ENCODE measurements around the gene TMEM150C.
"Not testable (repeated sequence)": the region's sequence is repeated elsewhere in the genome, so short reads cannot be mapped to it uniquely, and the experiment has no call there.

TMEM150C gene

DNA sequence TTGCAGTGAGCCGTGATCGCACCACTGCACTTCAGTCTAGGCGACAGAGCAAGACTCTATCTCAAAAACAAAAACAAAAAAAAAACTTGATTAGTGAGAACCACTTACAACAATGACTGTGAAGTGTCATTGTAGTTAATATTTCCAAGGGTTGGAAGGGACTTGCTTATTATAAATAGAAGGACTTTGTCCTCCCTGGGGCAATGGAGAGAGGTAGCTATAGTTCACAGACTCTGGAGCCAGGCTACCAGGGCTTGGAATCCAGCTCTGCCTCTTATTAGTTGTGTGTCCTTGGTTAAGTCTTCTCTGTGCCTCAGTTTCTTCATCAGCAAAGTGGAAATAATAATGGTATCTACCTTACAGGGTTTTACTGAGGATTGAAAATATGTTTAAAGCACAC, 51.6 kb downstream of the TMEM150C start:
- DNase-seq: no peak

DNA sequence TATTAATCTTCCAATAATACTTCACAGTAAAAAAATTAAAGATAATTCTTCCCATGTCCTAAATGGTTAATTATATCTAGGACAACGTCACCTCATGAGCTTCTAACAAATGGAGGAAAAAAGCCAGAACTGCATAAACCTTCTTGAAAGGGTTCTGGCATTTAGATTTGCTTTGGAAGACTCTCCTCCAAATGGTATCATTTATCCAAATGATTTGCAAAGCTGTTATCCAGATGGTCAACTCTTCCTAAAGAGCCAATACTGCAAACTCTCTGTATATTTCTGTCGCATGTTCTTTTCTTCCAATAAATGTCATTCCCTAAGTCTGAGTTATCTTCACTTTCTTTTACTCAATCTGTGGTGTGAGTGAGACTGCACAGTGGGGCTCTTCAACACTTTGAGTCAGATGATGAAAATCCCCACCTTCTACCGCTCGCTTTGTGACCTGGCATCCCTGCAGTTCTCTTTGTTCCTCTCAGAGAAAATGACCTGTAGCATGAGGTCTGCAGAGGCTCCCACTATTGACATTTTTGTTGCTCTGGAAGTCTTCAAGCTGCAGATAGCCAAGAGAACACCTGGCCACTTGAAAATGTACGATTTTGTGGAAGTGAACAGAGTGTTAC, 52.9 kb downstream of the TMEM150C start:
- no peak for DNase-seq

DNA sequence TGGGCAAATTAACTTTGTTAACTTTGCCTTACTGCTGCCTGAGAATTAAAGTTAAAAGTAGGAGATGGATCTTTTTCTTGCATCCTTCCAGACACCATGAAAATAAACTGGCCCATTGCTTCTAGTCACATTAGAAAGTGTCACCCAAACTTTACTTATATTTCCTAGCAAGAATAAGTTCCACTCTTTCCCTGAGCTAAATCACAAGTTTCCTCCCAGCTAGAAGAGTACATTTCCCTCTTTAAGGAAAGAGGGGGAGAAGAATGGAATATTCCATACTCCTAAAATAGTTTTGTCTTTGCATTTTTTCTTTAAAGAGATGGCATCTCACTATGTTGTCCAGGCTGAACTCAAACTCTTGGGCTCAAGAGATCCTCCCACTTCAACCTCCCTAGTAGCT, 53.8 kb downstream of the TMEM150C start:
- DNase-seq: no peak

DNA sequence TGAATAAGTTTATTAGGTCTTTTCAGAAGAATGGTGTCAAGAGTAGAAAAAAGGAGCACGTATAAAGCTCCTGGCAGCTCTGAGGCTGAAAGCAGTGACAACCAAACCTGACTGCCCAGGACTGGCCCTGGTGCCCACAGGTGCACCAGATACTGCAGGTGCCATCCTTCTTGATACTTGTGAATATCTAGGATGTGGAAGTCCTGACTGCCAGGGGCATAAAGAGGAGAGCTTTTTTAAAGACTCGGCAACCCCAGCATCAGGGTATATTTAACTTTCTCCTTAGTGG, 60.7 kb downstream of the TMEM150C start:
- no peak for DNase-seq

DNA sequence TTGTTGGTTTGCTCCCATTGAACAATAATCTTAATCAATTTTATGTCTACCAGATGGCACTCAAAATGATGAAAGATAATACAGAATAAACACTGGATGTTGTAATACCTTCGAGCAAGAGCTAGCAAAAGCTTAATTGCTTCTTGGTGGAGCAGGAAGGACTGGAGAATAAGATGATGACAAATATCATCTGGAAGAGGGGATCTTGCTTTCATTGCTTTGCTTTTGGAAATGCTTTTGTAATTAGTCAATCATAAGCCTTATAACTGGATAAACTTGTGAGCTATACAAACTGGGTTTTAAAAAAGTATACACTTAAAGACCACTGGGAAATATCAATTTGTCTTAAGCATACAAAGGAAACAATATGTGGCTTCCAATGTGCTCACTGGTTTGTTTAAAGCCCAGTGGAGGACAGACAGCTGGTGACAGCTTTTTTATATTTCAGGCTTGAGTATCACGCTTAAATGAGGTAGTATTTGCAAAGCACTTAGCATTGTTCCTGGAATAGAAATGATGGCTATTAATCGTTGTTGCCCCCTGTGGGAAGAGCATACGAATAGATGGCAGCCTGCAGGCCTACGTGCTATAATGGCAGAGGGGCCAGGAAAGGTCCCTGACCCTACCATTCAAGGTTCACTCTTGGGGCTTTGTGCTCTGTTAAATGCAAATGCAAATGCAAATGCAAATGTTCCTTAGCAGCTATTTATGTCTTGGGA, 61.2 kb downstream of the TMEM150C start:
- DNase-seq: no peak

DNA sequence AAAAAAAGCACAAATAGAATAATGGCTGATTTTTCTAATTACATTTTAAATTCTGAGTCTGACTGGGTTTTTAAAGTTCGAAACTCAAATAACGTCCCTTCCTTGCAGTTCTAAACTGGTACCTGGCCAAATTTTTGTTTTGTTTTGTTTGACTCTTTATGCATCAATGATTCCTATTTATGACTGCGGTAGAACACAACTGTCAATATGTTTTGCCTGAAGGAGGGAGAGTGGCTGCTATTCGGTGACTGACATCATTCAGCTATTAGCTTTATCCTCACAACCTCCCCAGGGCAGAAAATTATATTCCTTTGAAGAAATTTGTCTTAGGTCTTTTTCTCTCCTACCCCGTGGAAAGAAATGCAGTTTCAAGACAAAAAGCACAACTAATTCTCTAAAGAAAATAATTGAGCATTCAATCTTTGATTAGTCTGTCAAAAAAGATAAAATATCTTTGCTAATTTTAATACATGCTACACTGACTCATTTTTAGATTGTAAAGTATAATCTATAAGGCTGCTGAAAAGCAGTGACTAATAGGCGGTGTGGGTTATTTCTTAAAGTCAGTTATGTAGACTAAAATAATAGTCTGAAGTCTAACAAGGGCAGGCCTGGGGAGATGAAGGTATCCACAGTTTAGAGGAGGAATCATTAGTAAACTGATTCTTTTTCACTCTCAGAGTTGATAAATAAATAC, 61.9 kb downstream of the TMEM150C start:
- DNase-seq: no peak

DNA sequence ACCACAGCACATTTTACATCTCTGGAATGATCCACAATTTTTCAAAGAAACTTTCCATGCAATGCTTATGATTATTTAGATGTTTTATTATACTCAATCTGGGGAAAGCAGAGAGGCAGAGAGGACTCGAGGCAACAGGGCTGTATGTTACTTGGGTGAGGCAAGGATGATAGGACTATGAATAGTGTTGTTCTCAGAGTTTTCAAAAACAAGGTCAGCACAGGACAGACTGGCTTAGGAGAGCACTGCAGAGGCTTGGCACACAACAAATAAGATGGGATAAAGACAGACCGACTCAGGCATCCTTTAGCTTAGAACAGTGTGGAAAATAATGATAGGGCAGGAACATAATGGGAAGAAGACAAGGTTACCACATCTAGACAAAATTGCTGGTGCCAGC, 65.4 kb downstream of the TMEM150C start:
- DNase-seq: no peak

DNA sequence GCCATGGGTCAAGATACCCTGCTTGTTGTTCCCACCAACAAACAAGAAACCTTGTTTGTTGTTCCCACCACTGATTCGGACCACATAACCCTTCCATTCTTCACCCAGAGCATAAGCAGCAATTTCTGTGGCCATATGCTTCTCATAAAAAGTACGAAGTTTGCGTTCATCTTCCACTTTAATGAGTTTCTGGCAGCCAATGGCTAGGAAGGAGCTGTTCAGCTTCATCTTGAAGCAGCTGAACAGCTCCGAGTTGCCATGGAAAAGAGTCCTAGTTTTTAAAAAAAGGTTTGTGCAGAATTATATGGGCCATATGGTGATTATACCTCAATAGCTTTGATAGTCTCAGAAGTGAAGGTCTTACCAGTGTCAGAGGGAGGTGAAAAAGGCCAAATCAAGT, 66.1 kb downstream of the TMEM150C start:
- DNase-seq: no peak

DNA sequence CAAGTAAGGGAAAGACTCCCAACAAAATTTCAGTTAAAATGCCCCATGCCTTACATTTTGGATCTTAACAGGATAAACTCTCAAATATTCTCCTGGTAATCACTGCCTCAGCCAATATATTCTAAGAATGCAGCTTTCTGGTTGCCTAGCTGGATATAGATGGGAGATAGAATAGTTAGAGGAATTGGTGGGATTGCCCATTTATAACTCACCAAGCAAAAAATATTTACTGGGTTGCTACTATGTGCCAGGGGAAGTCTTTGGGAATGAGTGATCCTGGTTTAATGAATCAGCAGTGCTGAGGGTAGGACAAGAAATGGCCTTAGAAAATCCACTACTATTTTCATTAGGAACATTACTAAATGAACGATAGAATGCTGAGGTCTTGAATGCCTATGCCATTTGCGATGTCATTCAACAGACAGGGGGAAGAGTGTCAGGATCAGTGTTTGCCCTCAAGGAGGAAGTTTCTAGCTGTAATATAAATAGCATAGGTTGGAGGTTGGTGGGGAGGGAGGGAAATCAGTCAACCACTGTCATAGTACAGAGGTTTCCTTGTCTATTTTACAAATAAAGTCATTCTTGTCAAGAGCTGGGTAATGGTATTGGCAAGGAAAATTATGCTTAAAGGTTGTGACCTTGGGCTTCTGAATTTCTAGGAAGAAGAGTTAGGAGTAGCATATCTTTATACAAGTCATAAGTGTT, 67.9 kb downstream of the TMEM150C start:
- DNase-seq: no peak

DNA sequence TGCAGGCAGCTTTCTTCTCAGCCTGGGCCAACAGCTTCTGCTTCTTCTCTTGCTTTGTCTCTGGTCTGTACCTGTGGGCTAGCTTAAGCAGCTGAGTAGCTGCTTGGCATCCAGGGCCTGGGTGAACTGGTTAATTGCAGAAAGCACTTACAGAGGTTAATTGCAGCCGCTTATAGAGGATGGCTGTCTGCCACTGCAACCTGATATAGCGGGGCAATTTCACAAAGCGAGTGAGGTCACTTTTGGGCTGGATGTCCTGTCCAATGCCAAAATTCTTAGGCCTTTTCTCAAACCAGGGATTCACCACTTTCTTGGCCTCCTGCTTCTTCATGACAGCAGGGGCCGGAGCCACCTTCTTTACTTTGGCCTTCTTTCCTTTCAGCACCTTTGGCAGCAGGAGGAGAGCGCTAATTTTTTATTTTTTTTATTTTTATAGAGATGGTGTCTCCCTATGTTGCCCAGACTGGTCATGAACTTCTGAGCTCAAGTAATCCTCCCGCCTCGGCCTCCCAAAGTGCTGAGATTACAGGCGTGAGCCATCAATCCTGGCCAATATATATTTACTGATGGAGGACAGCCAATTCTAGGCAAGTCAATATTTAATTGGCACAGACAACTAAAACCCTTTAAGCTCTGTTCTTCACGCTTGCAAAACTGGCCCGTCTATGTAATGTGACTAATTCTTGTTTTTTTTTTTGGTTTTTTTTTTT, 70.4 kb downstream of the TMEM150C start:
- no peak for DNase-seq

DNA sequence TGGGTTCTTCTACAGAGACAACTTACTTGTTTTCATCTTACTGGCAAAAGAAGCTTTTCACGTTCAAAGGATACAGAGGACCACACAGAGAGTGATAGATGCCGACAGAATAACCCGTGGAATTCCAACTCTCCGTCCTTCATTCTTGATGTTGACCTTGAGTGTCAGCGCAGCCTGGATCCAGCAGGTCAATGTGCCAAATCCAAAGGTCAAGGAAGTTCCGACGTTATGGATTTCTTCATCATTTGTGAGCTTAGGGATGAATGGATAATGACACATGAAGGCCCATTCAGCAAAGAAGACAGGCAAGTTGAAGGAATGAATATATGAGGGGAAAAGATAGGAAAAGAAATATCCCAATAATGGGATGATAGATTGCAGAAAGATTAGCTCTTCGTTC, 71.8 kb downstream of the TMEM150C start:
- DNase-seq: no peak

DNA sequence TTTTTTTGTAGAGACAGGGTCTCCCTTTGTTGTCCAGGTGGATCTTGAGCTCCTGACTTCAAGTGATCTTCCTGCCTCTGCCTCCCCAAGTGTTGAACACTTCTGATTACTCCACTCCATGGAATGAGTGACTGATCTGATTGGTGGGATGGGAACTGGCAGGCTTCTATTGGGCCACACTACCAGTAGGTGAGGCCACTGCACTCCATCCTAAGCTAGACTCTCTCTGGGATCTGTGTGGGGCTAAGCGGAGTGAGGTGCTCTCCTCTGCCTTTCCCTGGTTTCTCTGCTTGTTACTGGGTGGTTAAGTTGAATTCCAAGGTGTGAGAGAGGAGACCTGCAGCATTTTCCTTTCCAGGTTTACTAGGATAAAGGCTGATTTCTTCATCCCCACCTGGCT, 72.7 kb downstream of the TMEM150C start:
- no peak for DNase-seq

DNA sequence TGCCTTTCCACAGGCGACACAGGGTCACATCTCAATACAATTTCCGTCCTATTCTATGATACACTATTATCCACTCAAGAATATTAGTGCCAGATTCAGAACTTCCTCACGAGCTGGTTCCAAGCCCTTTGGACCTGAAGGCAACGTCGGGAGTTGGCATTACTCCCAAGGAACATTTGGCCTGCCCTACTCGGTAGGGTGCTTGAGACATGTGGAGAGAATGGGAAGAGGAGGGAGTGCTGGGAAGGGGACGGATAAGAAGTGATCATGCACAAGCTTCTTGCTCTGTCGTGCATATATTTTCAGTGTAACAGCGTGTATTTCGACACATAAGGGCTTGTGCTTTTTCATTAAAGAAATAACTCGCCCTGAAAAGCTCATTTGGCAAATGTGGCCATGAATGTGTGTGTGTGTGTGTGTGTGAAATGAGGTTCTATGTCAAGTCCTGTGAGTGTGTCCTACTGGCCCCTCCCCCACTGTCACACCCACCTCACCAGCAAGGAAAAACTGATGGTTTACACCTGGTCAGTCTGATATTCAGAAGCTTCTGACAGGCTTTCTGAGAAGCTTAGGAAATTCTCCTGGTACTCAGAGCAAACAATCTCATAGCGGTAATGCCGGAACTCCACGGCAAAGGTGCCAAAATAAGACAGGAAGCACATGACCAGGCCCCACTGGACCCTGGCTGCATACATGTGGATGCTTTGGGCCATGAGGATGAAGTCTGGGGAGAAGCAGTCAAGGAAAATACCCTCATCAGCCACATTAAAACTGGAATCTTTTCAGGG, 76.6 kb downstream of the TMEM150C start:
- DNase-seq: no peak

DNA sequence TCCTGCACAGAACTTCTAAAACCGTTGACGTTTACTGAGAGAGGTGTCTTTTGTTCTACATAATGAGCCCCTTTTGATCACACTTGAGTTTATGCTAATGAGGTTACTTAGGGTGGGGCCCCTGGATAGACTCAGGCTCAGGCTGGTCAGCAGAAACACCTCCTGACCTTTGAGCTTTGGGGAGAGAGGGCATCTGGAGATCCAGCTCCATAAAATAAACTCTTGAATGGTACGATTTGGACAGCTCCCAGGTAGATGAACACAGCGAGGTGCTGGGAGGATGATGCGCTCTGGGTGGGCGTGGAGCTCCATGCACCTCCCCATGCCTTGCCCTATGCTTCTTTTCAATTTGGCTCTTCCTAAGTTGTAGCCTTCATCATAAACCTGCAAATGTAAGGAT, 79.4 kb downstream of the TMEM150C start:
- DNase-seq: no peak

DNA sequence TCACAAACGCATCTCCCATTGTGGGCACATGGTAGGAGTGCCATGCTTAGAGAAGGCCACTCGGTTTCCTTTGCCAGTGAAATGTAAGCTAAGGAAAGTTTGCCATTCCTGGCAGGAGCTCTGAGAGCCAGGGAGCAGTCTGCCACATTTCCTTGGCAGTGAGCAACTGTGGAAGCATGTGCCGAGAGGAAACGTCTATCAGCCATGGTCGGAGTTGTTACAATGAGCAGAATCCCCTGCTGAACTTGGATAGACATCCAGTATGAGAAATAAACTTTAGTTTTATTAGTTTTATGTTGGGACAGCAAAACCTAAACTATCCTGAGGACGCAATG, 80.3 kb downstream of the TMEM150C start:
- no peak for DNase-seq

DNA sequence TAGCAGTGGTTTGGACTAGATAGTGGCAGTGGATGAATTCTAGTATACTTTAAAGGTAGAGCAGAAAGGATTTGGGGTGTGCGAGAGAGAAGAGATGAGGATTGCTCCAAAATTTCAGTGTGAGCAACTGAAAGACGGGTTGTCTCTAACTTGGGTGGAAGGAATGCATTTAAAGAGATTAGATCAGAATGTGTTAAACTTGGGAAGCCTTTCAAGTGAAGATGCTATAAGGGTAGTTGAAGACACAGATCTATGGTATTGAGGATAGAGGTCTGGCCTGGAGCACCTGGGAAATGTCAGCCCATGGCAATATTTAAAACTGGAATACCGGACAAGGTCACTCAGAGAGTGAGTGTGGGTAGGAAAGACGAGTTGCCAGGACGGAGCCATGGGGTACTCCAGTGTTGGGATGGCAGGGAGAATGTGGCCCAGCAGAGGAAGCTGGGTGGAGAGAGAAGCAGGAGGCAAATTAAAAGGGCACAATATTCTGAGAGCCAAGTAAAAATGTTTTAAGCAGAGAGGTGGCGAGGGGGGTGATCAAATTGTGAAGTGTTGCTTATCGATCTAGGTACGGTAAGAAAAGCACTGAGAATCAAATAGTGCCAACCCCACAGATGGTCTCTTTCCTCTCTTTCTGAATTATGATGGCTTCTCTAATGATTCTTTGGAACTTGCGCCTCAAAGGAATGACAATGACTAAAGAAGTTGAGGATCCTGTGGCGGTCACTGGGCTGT, 80.8 kb downstream of the TMEM150C start:
- DNase-seq: no peak

DNA sequence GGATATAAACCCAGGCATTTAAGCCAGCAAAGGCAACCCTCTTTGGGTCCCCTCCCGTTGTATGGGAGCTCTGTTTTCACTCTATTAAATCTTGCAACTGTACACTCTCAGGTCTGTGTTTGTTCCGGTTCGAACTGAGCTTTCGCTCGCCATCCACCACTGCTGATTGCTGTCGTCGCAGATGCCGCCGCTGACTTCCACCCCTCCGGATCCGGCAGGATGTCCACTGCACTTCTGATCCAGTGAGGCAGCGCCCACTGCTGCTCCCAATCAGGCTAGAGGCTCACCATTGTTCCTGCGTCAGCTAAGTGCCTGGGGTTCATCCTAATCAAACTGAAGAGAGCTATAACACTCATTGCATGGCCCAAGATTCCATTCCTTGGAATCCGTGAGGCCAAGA, 82.2 kb downstream of the TMEM150C start:
- DNase-seq: no peak

DNA sequence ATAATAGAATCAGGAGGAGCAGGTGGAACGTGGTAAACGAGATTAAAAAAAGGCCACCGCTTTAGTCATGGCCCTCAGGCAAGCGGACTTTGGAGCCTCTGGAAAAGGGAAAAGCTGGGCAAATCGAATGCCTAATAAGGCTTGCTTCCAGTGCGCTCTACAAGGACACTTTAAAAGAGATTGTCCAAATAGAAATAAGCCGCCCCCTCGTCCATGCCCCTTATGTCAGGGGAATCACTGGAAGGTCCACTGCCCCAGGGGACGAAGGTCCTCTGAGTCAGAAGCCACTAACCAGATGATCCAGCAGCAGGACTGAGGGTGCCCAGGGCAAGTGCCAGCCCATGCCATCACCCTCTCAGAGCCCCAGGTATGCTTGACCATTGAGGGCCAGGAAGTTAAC, 84.3 kb downstream of the TMEM150C start:
- not testable (repeated sequence) for DNase-seq

DNA sequence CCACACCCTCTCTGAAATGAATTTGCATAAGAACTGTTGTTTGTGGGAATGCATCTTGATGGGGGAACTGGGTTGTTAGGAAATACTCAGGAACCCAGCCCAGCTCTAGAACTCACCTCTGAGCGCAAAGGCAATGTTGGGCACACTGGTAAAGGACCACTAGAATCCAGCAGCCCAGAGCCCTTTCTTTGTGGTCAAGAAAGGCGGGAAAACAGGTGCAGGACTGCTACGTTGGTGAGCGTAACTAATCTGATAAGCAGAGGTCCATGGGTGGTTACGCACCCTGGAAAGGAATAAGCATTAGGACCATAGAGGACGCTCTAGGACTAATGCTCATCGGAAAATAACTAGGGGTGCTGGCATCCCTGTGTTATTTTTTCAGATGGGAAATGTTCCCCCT, 85.9 kb downstream of the TMEM150C start:
- DNase-seq: not testable (repeated sequence)

DNA sequence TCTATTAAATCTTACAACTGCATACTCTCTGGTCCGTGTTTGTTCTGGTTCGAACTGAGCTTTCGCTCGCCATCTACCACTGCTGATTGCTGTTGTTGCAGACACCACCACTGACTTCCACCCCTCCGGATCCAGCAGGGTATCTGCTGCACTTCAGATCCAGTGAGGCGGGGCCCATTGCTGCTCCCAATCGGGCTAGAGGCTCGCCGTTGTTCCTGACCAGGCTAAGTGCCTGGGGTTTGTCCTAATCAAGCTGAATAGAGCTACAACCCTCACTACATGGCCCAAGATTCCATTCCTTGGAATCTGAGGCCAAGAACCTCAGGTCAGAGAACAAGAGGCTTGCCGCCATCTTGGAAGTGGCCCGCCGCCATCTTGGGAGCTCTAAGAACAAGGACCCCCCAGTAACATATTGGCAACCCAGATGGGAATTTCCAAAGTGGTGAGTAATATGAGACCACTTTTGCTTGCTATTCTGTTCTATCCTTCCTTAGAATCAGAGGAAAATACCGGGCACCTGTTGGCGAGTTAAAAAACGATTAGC, 88.1 kb downstream of the TMEM150C start:
- DNase-seq: no peak

DNA sequence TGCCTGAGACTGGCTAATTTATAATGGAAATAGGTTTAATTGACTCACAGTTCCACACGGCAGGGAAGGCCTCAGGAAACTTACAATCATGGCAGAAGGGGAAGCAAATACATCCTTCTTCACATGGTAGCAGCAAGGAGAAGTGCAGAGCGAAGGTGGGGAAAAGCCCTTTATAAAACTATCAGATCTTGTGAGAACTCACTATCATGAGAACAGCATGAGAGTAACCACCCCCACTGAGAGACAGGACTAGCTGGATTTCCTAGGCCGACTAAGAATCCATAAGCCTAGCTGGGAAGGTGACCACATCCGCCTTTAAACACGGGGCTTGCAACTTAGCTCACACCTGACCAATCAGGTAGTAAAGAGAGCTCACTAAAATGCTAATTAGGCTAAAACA, 88.7 kb downstream of the TMEM150C start:
- not testable (repeated sequence) for DNase-seq

All from activated CD8-positive, alpha-beta memory T cell treated with anti-CD3 and anti-CD28 coated beads, Interleukin-2, amount 50 U/mL, for 4 hours (primary cell).